IMR-90 (cell line): Measurements from ENCODE around the gene THAP12. TPM values are rescaled to one million over a fixed set of nuclear protein-coding genes. Genes with fewer than 3 reads are reported as not detected.
A peak's percentile ranks its signal among the peaks of the same experiment; 100 is the strongest.

Experiments used
- ATAC-seq: fragments of 200-7000 bp; cut with Tn5 transposase; 2 replicates; pipeline ENCODE4 v1.9.1; 2020; ENCODE audit warnings: low read depth, mild to moderate bottlenecking, moderate library complexity
- BruUV-seq: library from RNA; stranded (reverse); fragments of 400-500 nt; replicated peaks from 2 replicates; lab custom pipeline; 2021; lab: Mats Ljungman, UMichigan
- CTCF ChIA-PET: fragments of 300-600 bp; formaldehyde crosslinking; extraction: SDS; loops from one replicate; lab custom pipeline; 2021; ENCODE audit warnings: antibody characterized with exemption; lab: Yijun Ruan, JAX
- POLR2A ChIA-PET: fragments of 300-600 bp; sonication (Branson Sonifier 250); formaldehyde crosslinking; loops from one replicate; lab custom pipeline; 2022; ENCODE audit warnings: antibody characterized with exemption; ENCODE audit not compliant: unreplicated experiment; lab: Charles Lee
- DNase-seq: peaks from one replicate; pipeline ENCODE4 v3.0.0; 2013
- H2AFZ ChIP-seq: replicated peaks from 2 replicates; pipeline ENCODE3; 2013; ENCODE audit warnings: low read length, mild to moderate bottlenecking; ENCODE audit not compliant: poor library complexity
- H2AK5ac ChIP-seq: 2 replicates; pipeline ENCODE4 v1.6.1; 2013; ENCODE audit warnings: low read depth, low read length, inconsistent platforms
- H2AK9ac ChIP-seq: replicated peaks from 2 replicates; pipeline ENCODE3; 2013; ENCODE audit warnings: mild to moderate bottlenecking, low read depth, low read length, moderate library complexity; ENCODE audit not compliant: poor library complexity
- H2BK120ac ChIP-seq: 2 replicates; pipeline ENCODE4 v1.6.1; 2013; ENCODE audit warnings: low read depth, low read length, inconsistent platforms
- H2BK15ac ChIP-seq: 3 replicates; pipeline ENCODE4 v1.6.1; 2013; ENCODE audit warnings: low read depth, low read length, inconsistent platforms
- H2BK20ac ChIP-seq: 2 replicates; pipeline ENCODE4 v1.6.1; 2013; ENCODE audit warnings: low read depth, mild to moderate bottlenecking, inconsistent platforms, low read length, moderate library complexity
- H2BK5ac ChIP-seq: 2 replicates; pipeline ENCODE4 v1.6.1; 2013; ENCODE audit warnings: mild to moderate bottlenecking, low read depth, low read length, inconsistent platforms; ENCODE audit not compliant: poor library complexity, severe bottlenecking
- H3K14ac ChIP-seq: replicated peaks from 2 replicates; pipeline ENCODE4 v1.6.1; 2013; ENCODE audit warnings: low read depth, low read length, inconsistent platforms
- H3K18ac ChIP-seq: 2 replicates; pipeline ENCODE4 v1.6.1; 2013; ENCODE audit warnings: low read depth, low read length, control low read depth
- H3K23ac ChIP-seq: 2 replicates; pipeline ENCODE4 v1.6.1; 2013; ENCODE audit warnings: low read depth, low read length, inconsistent platforms
- H3K27ac ChIP-seq: 2 replicates; pipeline ENCODE4 v1.5.1; 2013; ENCODE audit warnings: mild to moderate bottlenecking, control low read depth, low read length; ENCODE audit not compliant: insufficient read depth
- H3K27me3 ChIP-seq: 2 replicates; pipeline ENCODE4 v1.6.1; 2013; ENCODE audit warnings: low read length; ENCODE audit not compliant: control insufficient read depth, insufficient read depth
- H3K36me3 ChIP-seq: 2 replicates; pipeline ENCODE4 v1.6.1; 2013; ENCODE audit warnings: low read length, mixed read lengths; ENCODE audit not compliant: control insufficient read depth, insufficient read depth
- H3K4ac ChIP-seq: 2 replicates; pipeline ENCODE4 v1.6.1; 2013; ENCODE audit warnings: low read depth, low read length, inconsistent platforms
- H3K4me1 ChIP-seq: 2 replicates; pipeline ENCODE4 v1.6.1; 2013; ENCODE audit warnings: low read length, mixed read lengths; ENCODE audit not compliant: control insufficient read depth, insufficient read depth
- H3K4me2 ChIP-seq: 2 replicates; pipeline ENCODE4 v1.6.1; 2013; ENCODE audit warnings: low read depth, mild to moderate bottlenecking, control low read depth, low read length, moderate library complexity
- H3K4me3 ChIP-seq: 2 replicates; pipeline ENCODE4 v1.5.1; 2013; ENCODE audit warnings: low read depth, mild to moderate bottlenecking, control low read depth, low read length, moderate library complexity; ENCODE audit not compliant: insufficient read depth
- H3K56ac ChIP-seq: 2 replicates; pipeline ENCODE4 v1.6.1; 2013; ENCODE audit warnings: low read length, inconsistent platforms; ENCODE audit not compliant: insufficient read depth; ENCODE audit errors: extremely low read depth
- H3K79me1 ChIP-seq, 2 experiments: 2 replicates each; pipeline ENCODE4 v1.6.1; 2013; ENCODE audit warnings: low read length in 2 of 2, inconsistent platforms in 1 of 2, low read depth in 1 of 2
- H3K9ac ChIP-seq: 2 replicates; pipeline ENCODE4 v1.6.1; 2013; ENCODE audit warnings: low read depth, low read length, control low read depth
- H3K9me1 ChIP-seq: 2 replicates; pipeline ENCODE4 v1.6.1; 2013; ENCODE audit warnings: low read length, inconsistent platforms; ENCODE audit not compliant: insufficient read depth
- H3K9me3 ChIP-seq: 2 replicates; pipeline ENCODE4 v1.6.1; 2013; ENCODE audit warnings: low read length; ENCODE audit not compliant: control insufficient read depth, insufficient read depth
- H4K20me1 ChIP-seq: 2 replicates; pipeline ENCODE4 v1.6.1; 2013; ENCODE audit warnings: low read length, inconsistent platforms; ENCODE audit not compliant: insufficient read depth
- H4K5ac ChIP-seq: 2 replicates; pipeline ENCODE4 v1.6.1; 2013; ENCODE audit warnings: mild to moderate bottlenecking, low read depth, low read length, control low read depth
- H4K8ac ChIP-seq, 2 experiments: 2 replicates each; pipeline ENCODE4 v1.6.1; 2013; ENCODE audit warnings: low read depth in 2 of 2, low read length in 2 of 2, control low read depth in 1 of 2, inconsistent platforms in 1 of 2
- H4K91ac ChIP-seq: 2 replicates; pipeline ENCODE4 v1.6.1; 2013; ENCODE audit warnings: low read depth, low read length, inconsistent platforms; ENCODE audit not compliant: insufficient read depth
- MAFK ChIP-seq: IDR thresholded peaks from 2 replicates; pipeline ENCODE4 v1.6.1; 2012; ENCODE audit warnings: low read depth, low read length, improper control_type of control experiment
- WGBS, 2 experiments: methylation state at CpG; one replicate each; pipeline versions ENCODE4 v1.1.5 to v1.1.7; 2013; ENCODE audit warnings: missing lambda C conversion rate in 2 of 2; ENCODE audit not compliant: insufficient read length in 1 of 2; ENCODE audit errors: extremely low coverage in 2 of 2; 5-methylcytosine and 5-hydroxymethylcytosine counted together
- dilution Hi-C: fragments of 300-500 bp; cut with HindIII; formaldehyde crosslinking; loops from one replicate; pipeline ENCODE4 v1.14.3; 2018; ENCODE audit warnings: low sequenced_read_pairs; ENCODE audit not compliant: unreplicated experiment
- in situ Hi-C: fragments of 300-500 bp; cut with MboI; formaldehyde crosslinking; loops from 3 replicates; pipeline ENCODE4 v1.14.3; 2019; ENCODE audit warnings: low sequenced_read_pairs, inconsistent platforms, mixed read lengths
- intact Hi-C: fragments of 100-400 bp; cut with micrococcal nuclease; formaldehyde crosslinking; loops from 2 replicates; pipeline ENCODE4 v1.10.0; 2022
- polyA plus RNA-seq, 3 experiments: library from polyadenylated mRNA; depleted of rRNA; stranded (reverse); fragments of >200 nt; gene quantifications; 2 replicates each; pipeline ENCODE4 v1.2.3, GENCODE V29; 2012; ENCODE audit warnings: low replicate concordance in 1 of 3
- total RNA-seq: library from RNA; depleted of rRNA; stranded (reverse); fragments of >200 nt; gene quantifications from 2 replicates; pipeline ENCODE4 v1.2.3, GENCODE V29; 2012

The THAP12 gene
- total and polyA plus RNA-seq, 2 of the 4 experiments (the other 2 are of a cell fraction) = 25.1 to 27.3 TPM

GRCh38 chr11:76329983-76330382 lies 50.9 kb downstream of the THAP12 start:
- Histone ChIP-seq H2BK120ac (no peak overlapping the region), H3K27me3 (peaks cover 9% of the 10 kb centered on the region), H2AK9ac (no peak overlapping the region), H3K4me1 (peaks cover 4% of the 10 kb centered on the region), H3K14ac (no peak overlapping the region), H4K5ac (no peak overlapping the region), H3K79me1 (no peaks in the 10 kb centered on the region), H2AK5ac (no peak overlapping the region), H4K20me1 (peaks cover 4% of the 10 kb centered on the region; the same call in 1 of the 2 replicates), H3K4me2 (no peak overlapping the region), H3K4ac (no peak overlapping the region), H3K9me3 (peaks cover 6% of the 10 kb centered on the region), H4K91ac (no peak overlapping the region), H2BK20ac (no peak overlapping the region), H3K9ac (no peak overlapping the region), H4K8ac (no peak overlapping the region), H3K23ac (no peak overlapping the region), H3K56ac (no peak overlapping the region), H2BK15ac (no peak overlapping the region), H2AFZ (peak overlapping the region; percentile 27), H3K4me3 (no peak overlapping the region), H3K36me3 (no peaks in the 10 kb centered on the region), H3K27ac (no peak overlapping the region), H3K18ac (no peak overlapping the region), H3K9me1 (no peaks in the 10 kb centered on the region), H2BK5ac (no peak overlapping the region)
- in situ Hi-C loops (no loop called here), dilution Hi-C loops (no loop called here), intact Hi-C loops (no loop called here)
- ATAC-seq (no peak), DNase-seq (no peak)
- no peak for TF ChIP-seq MAFK
- ChIA-PET POLR2A (no interaction called here), CTCF (no interaction called here)
- WGBS, 2 experiments = no CpG with 5 or more reads among the region's 4 CpGs
- no TSS peak for BruUV-seq
